Keratinocyte (primary cell): ENCODE measurements around the gene GRAMD1B.

Source experiments
- CTCF ChIP-seq, 3 experiments: IDR thresholded peaks in 1 of 3; conservative IDR thresholded peaks in 1 of 3; optimal IDR thresholded peaks in 1 of 3; 2 replicates in 2 of 3; 3 replicates in 1 of 3; pipeline versions ENCODE3 to v1.5.1; 2011; ENCODE audit warnings: low read length in 3 of 3, mild to moderate bottlenecking in 3 of 3, moderate library complexity in 2 of 3, control low read depth in 1 of 3, inconsistent platforms in 1 of 3; ENCODE audit not compliant: insufficient read depth in 2 of 3; ENCODE audit errors: extremely low read depth in 1 of 3
- EZH2 ChIP-seq: IDR thresholded peaks from one replicate; pipeline ENCODE4 v1.6.1; 2012; ENCODE audit warnings: inconsistent platforms, mild to moderate bottlenecking, low read length, moderate library complexity

DNA sequence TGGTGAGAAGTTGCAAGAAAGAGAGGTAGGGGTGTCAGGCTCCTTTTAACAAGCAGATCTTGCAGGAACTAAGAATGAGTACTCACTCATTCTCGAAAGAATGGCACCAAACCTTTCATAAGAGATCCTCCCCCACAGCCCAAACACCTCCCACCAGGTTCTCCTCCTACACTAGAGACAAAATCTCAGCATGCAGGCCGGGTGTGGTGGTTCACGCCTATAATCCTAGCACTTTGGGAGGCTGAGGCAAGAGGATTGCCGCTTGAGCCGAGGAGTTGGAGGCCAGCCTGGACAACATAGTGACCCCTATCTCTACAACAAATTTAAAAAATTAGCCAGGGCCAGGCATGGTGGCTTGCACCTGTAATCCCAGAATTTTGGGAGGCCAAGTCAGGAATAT, 11.1 kb downstream of the GRAMD1B start:
- TF ChIP-seq CTCF (optimal IDR thresholded peaks at IDR 0.05 in 1 of 3, IDR thresholded peaks at IDR 0.05 in 1 of 3, conservative IDR thresholded peaks at IDR 0.05 in 1 of 3; ENCODE audit: extremely low read depth in 1 of 3, insufficient read depth in 2 of 3, low read length in 3 of 3) (no peak), EZH2 (no peak)
